Neutrophil (primary cell): Measurements from ENCODE around the gene LAMB2.

Source experiments
- H3K27ac ChIP-seq: fragments of 200-600 bp; sonication (generic); 2 replicates; pipeline ENCODE4 v1.5.1; 2016; ENCODE audit warnings: mild to moderate bottlenecking, moderate library complexity
- H3K27me3 ChIP-seq: fragments of 200-600 bp; sonication (generic); 2 replicates; pipeline ENCODE4 v1.6.0; 2016; ENCODE audit warnings: mild to moderate bottlenecking
- H3K36me3 ChIP-seq: fragments of 200-600 bp; sonication (generic); 2 replicates; pipeline ENCODE4 v1.5.1; 2017
- H3K4me1 ChIP-seq, 2 experiments: fragments of 200-600 bp in 1 of 2; sonication (generic) in 1 of 2; 1 replicate in 1 of 2; 2 replicates in 1 of 2; pipeline versions ENCODE4 v1.5.1 to v1.6.1; 2013 to 2016; ENCODE audit warnings: low read depth in 1 of 2, low read length in 1 of 2, mild to moderate bottlenecking in 1 of 2, moderate library complexity in 1 of 2; ENCODE audit not compliant: control insufficient read depth in 1 of 2, insufficient read depth in 1 of 2
- H3K4me3 ChIP-seq, 2 experiments: fragments of 200-600 bp in 1 of 2; sonication (generic) in 1 of 2; 1 replicate in 1 of 2; 2 replicates in 1 of 2; pipeline ENCODE4 v1.5.1; 2013 to 2016; ENCODE audit warnings: low read depth in 1 of 2, low read length in 1 of 2, mild to moderate bottlenecking in 1 of 2, moderate library complexity in 1 of 2
- H3K9me3 ChIP-seq: fragments of 200-600 bp; sonication (generic); 2 replicates; pipeline ENCODE4 v1.5.1; 2016
- CTCF ChIP-seq: fragments of 200-600 bp; sonication (generic); IDR thresholded peaks from 2 replicates; pipeline ENCODE4 v1.5.1; 2016; ENCODE audit warnings: antibody characterized with exemption

Gene LAMB2

GRCh38 chr3:49120438-49121131 lies 12.3 kb downstream of the LAMB2 start, which contains the start of gene USP19:
TSS of gene USP19 (minus strand) at chr3:49120823. CDS start at chr3:49119145, 1,678 bp downstream.
- Histone ChIP-seq H3K36me3 (peaks cover 35% of the 10 kb centered on the region), H3K27me3 (no peaks in the 10 kb centered on the region), H3K9me3 (no peaks in the 10 kb centered on the region), H3K4me3 (peak within 1 kb of the TSS; percentile 90 to 99), H3K27ac (peak within 1 kb of the TSS; percentile 96), H3K4me1 (peaks cover 13 to 25% of the 10 kb centered on the region in 2 experiments)
- peak; percentile 47 for TF ChIP-seq CTCF

DNA sequence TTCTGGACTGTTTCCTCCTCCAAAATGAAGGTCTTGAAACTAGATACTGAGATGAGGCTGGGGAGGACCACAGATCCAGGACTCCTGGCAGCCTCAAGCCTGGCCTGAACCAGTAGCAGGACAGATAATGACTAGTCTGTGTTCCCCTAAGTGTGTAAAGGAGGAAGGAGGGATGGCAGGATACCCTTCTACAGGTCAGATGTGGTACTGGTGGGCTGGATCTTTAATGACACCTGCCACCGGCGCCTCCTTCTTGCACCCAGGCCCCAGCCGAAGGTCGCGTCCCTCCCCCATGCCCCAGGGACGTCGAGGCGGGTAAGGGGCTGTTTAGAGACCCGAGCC lies 12.8 kb downstream of the LAMB2 start:
- H3K27me3 ChIP-seq = no peaks in the 10 kb centered on the region
- H3K4me3 ChIP-seq = peak overlapping the region; percentile 90 to 99
- peak overlapping the region; percentile 96 for H3K27ac ChIP-seq
- no peak for TF ChIP-seq CTCF
- H3K4me1 ChIP-seq = peaks cover 13 to 25% of the 10 kb centered on the region in 2 experiments
- peaks cover 40% of the 10 kb centered on the region for H3K36me3 ChIP-seq
- no peaks in the 10 kb centered on the region for H3K9me3 ChIP-seq

DNA sequence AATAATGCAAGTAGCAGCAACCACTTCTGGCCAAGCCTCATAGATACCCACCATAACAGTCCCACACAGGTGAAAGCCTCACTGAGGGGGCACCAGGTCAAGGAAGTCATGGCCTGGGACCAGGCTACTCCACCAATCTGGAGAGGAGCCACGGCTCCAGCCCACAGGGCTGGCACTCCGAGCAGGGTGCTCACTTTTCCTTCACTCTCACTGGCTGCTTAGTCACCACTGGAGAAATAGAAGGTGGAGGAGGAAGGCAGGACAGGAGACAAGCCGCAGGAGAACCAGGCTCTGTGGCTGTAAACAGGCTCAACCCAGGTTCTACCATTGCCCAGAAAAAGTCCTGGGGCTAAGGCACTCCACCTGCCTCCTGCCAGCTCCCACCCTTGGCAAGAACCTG lies 13.4 kb downstream of the LAMB2 start:
- Histone ChIP-seq H3K27ac (peak overlapping the region; percentile 96), H3K9me3 (no peaks in the 10 kb centered on the region), H3K4me1 (peaks cover 13 to 25% of the 10 kb centered on the region in 2 experiments), H3K27me3 (no peaks in the 10 kb centered on the region), H3K36me3 (peaks cover 47% of the 10 kb centered on the region), H3K4me3 (peak overlapping the region; percentile 90 to 99)
- TF ChIP-seq CTCF = no peak

DNA sequence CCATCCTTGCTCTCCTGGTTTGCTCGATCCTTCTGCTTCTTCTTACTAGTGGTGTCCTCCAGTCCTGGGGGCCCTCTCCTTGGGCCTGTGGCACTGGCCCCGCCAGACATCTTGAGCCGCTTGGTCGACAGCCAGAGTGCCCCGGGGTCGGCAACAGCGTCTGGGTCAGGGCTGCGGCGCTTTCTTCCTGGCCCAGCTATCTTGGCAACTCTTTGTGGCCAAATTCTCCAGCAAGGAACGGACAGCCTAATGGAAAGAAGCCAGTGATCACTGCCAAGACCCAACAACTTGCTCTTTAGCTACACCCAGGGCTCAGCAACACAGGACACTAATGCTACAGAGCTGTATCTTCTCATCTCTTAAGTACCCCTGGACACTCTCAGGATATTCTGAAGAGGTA lies 13.8 kb downstream of the LAMB2 start:
- no peaks in the 10 kb centered on the region for H3K9me3 ChIP-seq
- no peaks in the 10 kb centered on the region for H3K27me3 ChIP-seq
- TF ChIP-seq CTCF = no peak
- H3K36me3 ChIP-seq = peaks cover 51% of the 10 kb centered on the region
- peak overlapping the region; percentile 96 for H3K27ac ChIP-seq
- H3K4me3 ChIP-seq = no peak overlapping the region
- peaks cover 13 to 25% of the 10 kb centered on the region in 2 experiments for H3K4me1 ChIP-seq

GRCh38 chr3:49112262-49112661 lies 20.6 kb downstream of the LAMB2 start:
- Histone ChIP-seq H3K9me3 (no peaks in the 10 kb centered on the region), H3K4me1 (no peaks in the 10 kb centered on the region), H3K4me3 (no peak overlapping the region), H3K36me3 (peaks cover 100% of the 10 kb centered on the region), H3K27ac (no peak overlapping the region), H3K27me3 (no peaks in the 10 kb centered on the region)
- no peak for TF ChIP-seq CTCF
